HEK293T (cell line): Measurements from ENCODE around the gene MLF1.

Experiments
- CTCF ChIA-PET: fragments of 350-600 bp; formaldehyde crosslinking; extraction: SDS; loops from one replicate; lab custom pipeline; 2021; ENCODE audit warnings: antibody characterized with exemption, inconsistent platforms; lab: Yijun Ruan, JAX
- POLR2A ChIA-PET: fragments of 350-600 bp; formaldehyde crosslinking; extraction: SDS; loops from one replicate; lab custom pipeline; 2020; ENCODE audit warnings: antibody characterized with exemption, inconsistent platforms; lab: Yijun Ruan, JAX
- DNase-seq: peaks from one replicate; pipeline ENCODE4 v3.0.0; 2012; ENCODE audit warnings: mixed read lengths; ENCODE audit errors: extremely low spot score
- ARNT ChIP-seq: fragments of 450-650 bp; IDR thresholded peaks from 2 replicates; pipeline ENCODE4 v1.6.1; 2017; ENCODE audit warnings: mild to moderate bottlenecking
- BHLHE40 ChIP-seq: fragments of 450-650 bp; IDR thresholded peaks from 2 replicates; pipeline ENCODE4 v1.6.1; 2016; ENCODE audit warnings: mild to moderate bottlenecking, moderate library complexity, borderline replicate concordance
- CTBP1 ChIP-seq: fragments of 450-650 bp; IDR thresholded peaks from 2 replicates; pipeline ENCODE4 v1.6.1; 2016; ENCODE audit warnings: borderline replicate concordance
- ELF4 ChIP-seq: fragments of 450-650 bp; IDR thresholded peaks from 2 replicates; pipeline ENCODE4 v1.6.1; 2017; ENCODE audit warnings: antibody characterized with exemption
- FOXA1 ChIP-seq: fragments of 450-650 bp; IDR thresholded peaks from 2 replicates; pipeline ENCODE4 v1.6.1; 2016; ENCODE audit warnings: mild to moderate bottlenecking
- FOXK2 ChIP-seq: fragments of 450-650 bp; IDR thresholded peaks from 2 replicates; pipeline ENCODE4 v1.6.1; 2016; ENCODE audit warnings: mild to moderate bottlenecking
- FOXM1 ChIP-seq: fragments of 450-650 bp; IDR thresholded peaks from 2 replicates; pipeline ENCODE4 v1.6.1; 2017; ENCODE audit warnings: mild to moderate bottlenecking, borderline replicate concordance
- HDGF ChIP-seq: fragments of 450-650 bp; IDR thresholded peaks from 2 replicates; pipeline ENCODE4 v1.6.1; 2017; ENCODE audit warnings: antibody characterized with exemption, borderline replicate concordance
- L3MBTL2 ChIP-seq: fragments of 450-650 bp; conservative IDR thresholded peaks from 2 replicates; pipeline ENCODE4 v1.6.1; 2016; ENCODE audit warnings: mild to moderate bottlenecking
- LEF1 ChIP-seq: fragments of 450-650 bp; IDR thresholded peaks from 2 replicates; pipeline ENCODE4 v1.6.1; 2017; ENCODE audit warnings: mild to moderate bottlenecking, borderline replicate concordance
- NFRKB ChIP-seq: fragments of 450-650 bp; IDR thresholded peaks from 2 replicates; pipeline ENCODE4 v1.6.1; 2016; ENCODE audit warnings: mild to moderate bottlenecking, moderate library complexity
- PKNOX1 ChIP-seq: fragments of 450-650 bp; IDR thresholded peaks from 2 replicates; pipeline ENCODE4 v1.6.1; 2016
- SP1 ChIP-seq: fragments of 450-650 bp; IDR thresholded peaks from 2 replicates; pipeline ENCODE4 v1.6.1; 2017
- SUZ12 ChIP-seq: fragments of 450-650 bp; IDR thresholded peaks from 2 replicates; pipeline ENCODE4 v1.6.1; 2016; ENCODE audit warnings: mild to moderate bottlenecking
- TARDBP ChIP-seq: fragments of 450-650 bp; IDR thresholded peaks from 2 replicates; pipeline ENCODE4 v1.6.1; 2016
- ZNF384 ChIP-seq: fragments of 450-650 bp; IDR thresholded peaks from 2 replicates; pipeline ENCODE4 v1.6.1; 2016

Gene MLF1, protein sequence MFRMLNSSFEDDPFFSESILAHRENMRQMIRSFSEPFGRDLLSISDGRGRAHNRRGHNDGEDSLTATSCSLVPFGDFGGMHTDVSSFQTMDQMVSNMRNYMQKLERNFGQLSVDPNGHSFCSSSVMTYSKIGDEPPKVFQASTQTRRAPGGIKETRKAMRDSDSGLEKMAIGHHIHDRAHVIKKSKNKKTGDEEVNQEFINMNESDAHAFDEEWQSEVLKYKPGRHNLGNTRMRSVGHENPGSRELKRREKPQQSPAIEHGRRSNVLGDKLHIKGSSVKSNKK

DNA sequence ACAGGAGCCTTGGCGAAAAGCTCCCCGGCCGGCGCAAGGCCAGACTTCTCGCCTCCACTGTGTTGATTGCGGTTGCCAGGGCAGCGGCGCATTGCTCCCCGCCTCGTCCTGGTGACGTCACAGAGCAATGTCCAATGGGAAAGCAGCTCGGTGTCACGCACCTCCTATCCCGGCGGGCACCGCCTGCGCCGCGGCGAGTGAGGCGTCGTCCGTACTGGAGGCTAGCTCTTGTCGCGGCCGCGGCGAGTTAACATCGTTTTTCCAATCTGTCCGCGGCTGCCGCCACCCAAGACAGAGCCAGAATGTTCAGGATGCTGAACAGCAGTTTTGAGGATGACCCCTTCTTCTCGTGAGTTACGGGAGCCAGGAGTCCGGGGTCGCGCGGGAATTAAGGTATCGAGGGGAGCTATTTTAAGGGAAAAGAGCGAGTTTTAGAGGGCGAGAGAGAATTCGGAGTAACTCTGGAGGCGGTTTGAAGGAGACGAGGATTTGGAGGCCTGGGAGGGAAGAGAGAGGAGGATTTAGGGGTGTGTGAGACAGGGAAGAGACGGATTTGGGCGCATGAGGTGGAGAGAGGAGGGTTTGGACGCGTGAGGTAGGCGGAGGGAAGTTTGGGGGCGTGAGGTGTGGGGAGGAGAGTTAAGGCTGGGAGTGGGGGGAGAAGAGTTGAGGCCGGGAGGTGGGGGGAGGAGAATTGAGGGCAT is at the start of gene MLF1:
TSS of gene MLF1 (plus strand) at position 196 of the 704 bp plus-strand sequence. CDS start at position 303, 107 bp downstream.
- TF ChIP-seq BHLHE40 (no peak), ARNT (peak; percentile 29; the same call in 1 of the 2 replicates), PKNOX1 (no peak), SUZ12 (no peak), L3MBTL2 (peak; percentile 100), ZNF384 (no peak)
- peak; percentile 98 for DNase-seq
- CTCF ChIA-PET = no interaction called here
- POLR2A ChIA-PET = interaction anchor here (0.6 to 1.3 kb wide), 4 partner anchors 9 to 1411 kb away, joined by 3 read pairs; partner anchors contain the start of gene GFM1

DNA sequence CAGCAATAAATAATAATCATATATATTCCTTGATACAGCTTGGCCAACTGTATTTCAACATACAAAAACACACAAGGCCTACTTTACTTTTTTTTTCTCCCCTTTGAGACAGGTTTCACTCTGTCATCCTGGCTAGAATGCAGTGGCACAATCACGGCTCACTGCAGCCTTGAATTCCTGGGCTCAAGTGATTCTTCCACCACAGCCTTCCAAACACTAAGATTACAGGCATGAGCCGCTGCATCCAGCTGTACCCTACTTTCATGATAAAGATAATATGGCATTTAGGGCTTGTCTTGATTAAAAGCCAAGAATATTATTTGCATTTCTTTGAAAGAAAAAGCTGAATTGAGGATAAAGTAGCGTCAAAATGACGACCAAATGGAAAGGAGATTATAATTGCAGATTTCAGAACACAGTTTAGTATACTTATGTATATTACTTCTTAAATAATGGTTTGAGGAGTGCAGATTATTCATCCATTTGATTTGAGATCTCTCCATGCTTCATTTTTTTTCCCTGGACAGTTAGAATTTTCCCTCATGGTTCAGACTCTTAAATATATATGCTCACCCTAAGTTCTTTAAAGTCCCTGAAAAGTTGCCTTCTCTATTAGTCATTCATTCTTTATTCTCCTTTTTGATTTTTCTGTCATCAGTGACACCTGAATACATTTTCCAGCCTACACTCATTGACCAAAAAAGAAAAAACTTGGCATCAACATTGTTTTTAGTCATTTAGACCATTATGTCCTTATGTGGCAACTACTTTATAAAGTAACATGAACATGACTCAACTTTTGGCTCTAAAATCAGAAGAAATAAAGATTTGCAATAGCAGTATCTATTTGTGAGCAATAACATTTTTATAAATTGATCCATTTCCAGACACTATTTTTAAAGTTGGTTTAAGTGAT is 48.5 kb upstream of the MLF1 start:
- no peak for DNase-seq
- POLR2A ChIA-PET = no interaction called here
- CTCF ChIA-PET = no interaction called here
- TF ChIP-seq FOXK2 (no peak), HDGF (no peak), CTBP1 (no peak)

GRCh38 chr3:158528076-158528674 is 42.8 kb upstream of the MLF1 start:
- ChIA-PET CTCF (no interaction called here), POLR2A (no interaction called here)
- no peak for TF ChIP-seq ELF4
- TF ChIP-seq CTBP1 = no peak
- TF ChIP-seq LEF1 = no peak
- TF ChIP-seq PKNOX1 = no peak
- TF ChIP-seq ARNT = no peak
- no peak for TF ChIP-seq ZNF384
- TF ChIP-seq TARDBP = no peak
- no peak for TF ChIP-seq FOXM1
- no peak for TF ChIP-seq HDGF
- no peak for TF ChIP-seq FOXK2
- DNase-seq = no peak

DNA sequence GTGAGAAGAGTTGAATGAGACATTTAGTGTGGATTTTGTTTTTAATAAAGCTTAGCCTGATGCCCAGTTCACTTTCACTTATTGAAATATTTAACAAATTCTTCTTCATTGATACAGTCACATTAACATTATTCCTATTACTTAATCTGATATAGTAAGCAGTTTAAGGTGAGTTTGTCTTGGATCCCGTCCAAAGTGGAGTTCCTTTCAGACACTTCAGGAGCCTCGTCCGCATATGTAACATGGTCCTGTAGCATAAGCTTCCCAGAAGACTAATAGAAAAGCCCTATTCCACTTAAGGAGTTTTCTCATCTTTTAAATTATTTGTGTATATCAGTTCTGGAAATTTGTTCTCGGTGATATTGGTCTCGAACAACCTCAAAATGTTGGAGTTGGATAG is 39.7 kb upstream of the MLF1 start:
- DNase-seq = no peak
- ChIA-PET CTCF (interaction anchor here (1.0 kb wide), 1 partner anchor 925 kb away, joined by 3 read pairs; no protein-coding TSS in a partner anchor), POLR2A (no interaction called here)
- TF ChIP-seq TARDBP (no peak), ELF4 (no peak), PKNOX1 (no peak), CTBP1 (no peak), FOXA1 (no peak), ARNT (no peak), SP1 (no peak), LEF1 (no peak), SUZ12 (no peak), FOXM1 (no peak), L3MBTL2 (no peak), ZNF384 (no peak), HDGF (no peak), NFRKB (no peak), BHLHE40 (no peak), FOXK2 (no peak)

DNA sequence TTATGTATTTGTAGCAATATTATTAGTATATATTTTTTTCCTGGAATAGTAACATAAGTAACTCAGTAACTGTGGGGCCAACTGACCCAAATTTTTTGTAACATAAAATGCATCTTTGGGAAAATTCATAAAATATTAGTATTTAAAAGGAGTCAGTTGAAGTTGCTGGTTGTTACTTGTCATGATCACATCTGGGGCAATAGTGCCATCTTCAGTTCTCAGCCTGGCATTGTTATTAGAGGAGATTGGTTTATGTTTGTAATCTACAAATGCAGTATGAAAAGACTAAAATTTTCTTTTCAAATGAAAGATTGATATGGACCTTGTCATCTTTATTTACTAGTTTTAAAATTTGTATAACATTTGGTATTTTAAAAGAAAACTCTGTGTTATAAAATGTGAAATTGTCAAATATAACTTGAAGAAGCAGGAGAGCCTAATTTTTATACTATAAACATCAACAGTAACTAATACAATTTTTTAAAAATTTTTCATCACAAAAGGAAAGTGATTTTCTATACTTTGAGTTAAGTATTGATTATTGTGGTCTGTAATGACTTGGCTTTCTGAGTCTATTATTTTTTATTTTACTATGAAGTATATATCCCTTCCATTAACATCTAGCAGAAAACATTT is 38.8 kb upstream of the MLF1 start:
- DNase-seq = peak; percentile 36
- TF ChIP-seq ZNF384 (no peak), FOXM1 (no peak), PKNOX1 (no peak), ELF4 (no peak), NFRKB (no peak), TARDBP (no peak), LEF1 (no peak), BHLHE40 (no peak), FOXK2 (no peak), ARNT (no peak), CTBP1 (no peak), SUZ12 (no peak), FOXA1 (no peak), SP1 (no peak)
- POLR2A ChIA-PET = no interaction called here

More for the DNA sequence above, 38.8 kb upstream of the MLF1 start:
- CTCF ChIA-PET = interaction anchor here (1.0 kb wide), 1 partner anchor 926 kb away, joined by 3 read pairs; no protein-coding TSS in a partner anchor
